Upper lobe of left lung (tissue), 6 donors: ENCODE measurements around the gene DENND1A. TPM values are rescaled to one million over a fixed set of nuclear protein-coding genes. Genes with fewer than 3 reads are reported as not detected.

Experiments
- ATAC-seq, 2 donors: fragments of 200-7000 bp; cut with Tn5 transposase; one replicate each; pipeline ENCODE4 v1.9.1; 2022; ENCODE audit warnings: mild to moderate bottlenecking in 2 of 2, moderate library complexity in 2 of 2; ENCODE audit not compliant: low FRiP score in 2 of 2
- DNase-seq, 2 donors: peaks; one replicate each; pipeline ENCODE4 v3.0.0-alpha.2; 2019 to 2020
- H3K27ac ChIP-seq, 4 donors: fragments of 200-600 bp; sonication (generic); one replicate each; pipeline ENCODE4 v1.5.1; 2016 to 2019
- H3K27me3 ChIP-seq, 4 donors: fragments of 200-600 bp; sonication (generic); one replicate each; pipeline ENCODE4 v1.5.1; 2017 to 2019
- H3K36me3 ChIP-seq, 4 donors: fragments of 200-600 bp; sonication (generic); one replicate each; pipeline ENCODE4 v1.5.1; 2016 to 2019
- H3K4me1 ChIP-seq, 4 donors: fragments of 200-600 bp; sonication (generic); one replicate each; pipeline ENCODE4 v1.5.1; 2018 to 2019
- H3K4me3 ChIP-seq, 4 donors: fragments of 200-600 bp; sonication (generic); one replicate each; pipeline ENCODE4 v1.5.1; 2017 to 2019; ENCODE audit warnings: mild to moderate bottlenecking in 2 of 4, moderate library complexity in 1 of 4
- H3K9me3 ChIP-seq, 4 donors: fragments of 200-600 bp; sonication (generic); one replicate each; pipeline ENCODE4 v1.5.1; 2018 to 2019
- EP300 ChIP-seq, 4 donors: sonication (generic); formaldehyde crosslinking; IDR thresholded peaks; one replicate each; pipeline ENCODE4 v1.5.1; 2017; ENCODE audit warnings: antibody characterized with exemption in 4 of 4, control low read depth in 2 of 4
- POLR2A ChIP-seq, 4 donors: fragments of 450-650 bp; IDR thresholded peaks; one replicate each; pipeline ENCODE4 v1.5.1; 2016 to 2017; ENCODE audit warnings: antibody characterized with exemption in 4 of 4, mild to moderate bottlenecking in 2 of 4
- POLR2AphosphoS5 ChIP-seq, 2 donors: sonication (generic); formaldehyde crosslinking; IDR thresholded peaks; one replicate each; pipeline ENCODE4 v1.5.1; 2017; ENCODE audit warnings: antibody characterized with exemption in 2 of 2
- WGBS, 2 donors: methylation state at CpG; one replicate each; pipeline ENCODE4 v1.1.5; 2017 to 2018; 5-methylcytosine and 5-hydroxymethylcytosine counted together
- total RNA-seq, 6 donors: library from RNA; depleted of rRNA in 4 of 6; stranded (reverse); fragments of >200 nt in 4 of 6; gene quantifications; one replicate each; pipeline versions ENCODE4 v1.1.0 to v1.2.1, GENCODE V29; 2016 to 2021
- TF ChIP-seq, protein P1 (sequence below), 6 experiments: fragments of 450-650 bp in 4 of 6; fragments of 200-600 bp in 2 of 6; sonication (generic) in 2 of 6; IDR thresholded peaks; one replicate each; pipeline ENCODE4 v1.5.1; 2016 to 2019; ENCODE audit warnings: antibody characterized with exemption in 6 of 6
- donor health status: DM: no; HTN: no; CAD: no; lungs with moderate emphysema.
- donor health status: DM: no; HTN: yes; CAD: no; lungs with severe emphysema.

The DENND1A gene
- total RNA-seq, 6 donors from 2014 or later = 9.8 to 46.1 (median 16.0) TPM

- ATAC-seq (no peak), DNase-seq (no peak)
- Histone ChIP-seq H3K27ac (no peak overlapping the region), H3K4me3 (no peak overlapping the region), H3K36me3 (no peaks in the 10 kb centered on the region), H3K27me3 (no peaks in the 10 kb centered on the region), H3K9me3 (no peaks in the 10 kb centered on the region), H3K4me1 (peaks cover 0 to 13% (median 4%) of the 10 kb centered on the region in 4 donors)
- TF ChIP-seq POLR2A (IDR thresholded peaks at IDR 0.05) (no peak), EP300 (IDR thresholded peaks at IDR 0.05) (no peak)
- WGBS, 2 donors = 67 to 76% methylated on average over 4 of the region's 4 CpGs
Observed at GRCh38 chr9:123353041-123353440, 576.9 kb downstream of the DENND1A start.

- TF ChIP-seq, protein P1, sequence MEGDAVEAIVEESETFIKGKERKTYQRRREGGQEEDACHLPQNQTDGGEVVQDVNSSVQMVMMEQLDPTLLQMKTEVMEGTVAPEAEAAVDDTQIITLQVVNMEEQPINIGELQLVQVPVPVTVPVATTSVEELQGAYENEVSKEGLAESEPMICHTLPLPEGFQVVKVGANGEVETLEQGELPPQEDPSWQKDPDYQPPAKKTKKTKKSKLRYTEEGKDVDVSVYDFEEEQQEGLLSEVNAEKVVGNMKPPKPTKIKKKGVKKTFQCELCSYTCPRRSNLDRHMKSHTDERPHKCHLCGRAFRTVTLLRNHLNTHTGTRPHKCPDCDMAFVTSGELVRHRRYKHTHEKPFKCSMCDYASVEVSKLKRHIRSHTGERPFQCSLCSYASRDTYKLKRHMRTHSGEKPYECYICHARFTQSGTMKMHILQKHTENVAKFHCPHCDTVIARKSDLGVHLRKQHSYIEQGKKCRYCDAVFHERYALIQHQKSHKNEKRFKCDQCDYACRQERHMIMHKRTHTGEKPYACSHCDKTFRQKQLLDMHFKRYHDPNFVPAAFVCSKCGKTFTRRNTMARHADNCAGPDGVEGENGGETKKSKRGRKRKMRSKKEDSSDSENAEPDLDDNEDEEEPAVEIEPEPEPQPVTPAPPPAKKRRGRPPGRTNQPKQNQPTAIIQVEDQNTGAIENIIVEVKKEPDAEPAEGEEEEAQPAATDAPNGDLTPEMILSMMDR (IDR thresholded peaks at IDR 0.05) = no peak
- TF ChIP-seq POLR2A (IDR thresholded peaks at IDR 0.05) (no peak), POLR2AphosphoS5 (IDR thresholded peaks at IDR 0.05) (no peak), EP300 (IDR thresholded peaks at IDR 0.05) (no peak)
- H3K4me3 ChIP-seq = no peak overlapping the region
- H3K27ac ChIP-seq = no peak overlapping the region
- no peaks in the 10 kb centered on the region for H3K9me3 ChIP-seq
- WGBS, 2 donors = 70 to 71% methylated on average over 8 of the region's 8 CpGs
- ATAC-seq = no peak
- no peaks in the 10 kb centered on the region for H3K27me3 ChIP-seq
- H3K4me1 ChIP-seq = peaks cover 0 to 13% (median 4%) of the 10 kb centered on the region in 4 donors
- no peaks in the 10 kb centered on the region for H3K36me3 ChIP-seq
- DNase-seq = no peak
Observed at GRCh38 chr9:123350590-123351310, 579.2 kb downstream of the DENND1A start.

DNA sequence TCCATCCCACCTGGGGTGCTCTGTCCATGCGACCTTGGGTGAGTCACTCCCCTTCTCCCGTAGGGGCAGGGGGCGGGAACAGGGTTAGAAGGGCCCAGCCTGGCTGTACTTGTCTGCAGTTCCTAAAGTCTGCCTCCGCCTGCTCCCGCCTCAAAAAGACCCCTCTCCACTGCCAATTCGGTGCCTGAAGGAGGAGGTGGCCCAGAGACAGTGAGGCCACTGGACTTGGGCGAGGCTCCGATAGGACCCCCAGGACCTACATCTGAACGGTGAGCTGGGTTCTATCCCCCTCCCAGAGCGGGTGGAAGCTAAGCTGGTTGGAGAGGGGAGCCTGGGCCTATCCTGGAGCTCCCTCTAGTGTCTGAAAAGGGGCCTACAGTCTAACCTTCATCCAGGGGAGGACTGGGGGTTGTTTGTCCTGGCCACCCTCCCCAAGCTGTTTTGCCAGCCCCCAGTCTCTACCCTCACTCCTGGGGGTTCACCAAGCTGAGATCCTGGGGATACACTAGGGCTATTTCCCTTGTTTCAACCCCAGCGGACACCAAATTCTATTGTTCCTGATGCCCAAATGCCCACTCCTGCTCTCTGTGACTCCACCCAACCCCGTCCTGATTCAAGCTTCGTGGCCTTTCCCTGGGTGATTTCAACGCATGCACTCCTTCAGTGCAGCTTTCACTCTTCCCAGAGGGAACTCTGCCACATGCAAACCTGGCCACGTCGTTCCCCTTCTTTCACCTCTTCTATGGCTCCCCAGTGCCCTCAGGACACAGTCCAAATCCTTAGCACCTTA lies 580.0 kb downstream of the DENND1A start:
- Histone ChIP-seq H3K4me3 (no peak overlapping the region), H3K27ac (no peak overlapping the region), H3K36me3 (no peaks in the 10 kb centered on the region), H3K27me3 (no peaks in the 10 kb centered on the region), H3K4me1 (peaks cover 0 to 13% (median 4%) of the 10 kb centered on the region in 4 donors), H3K9me3 (no peaks in the 10 kb centered on the region)
- peak; percentile 76 to 84 for ATAC-seq
- 24 to 40% methylated on average over 6 to 16 of the region's 16 CpGs for WGBS, 2 donors
- no peak for TF ChIP-seq POLR2AphosphoS5 (IDR thresholded peaks at IDR 0.05)
- TF ChIP-seq, protein P1 (IDR thresholded peaks at IDR 0.05) = peak; percentile 77 to 92 (median 90)
- peak in 1 of 2 donors; percentile 35 for DNase-seq

- Histone ChIP-seq H3K4me3 (no peak overlapping the region), H3K9me3 (no peaks in the 10 kb centered on the region), H3K36me3 (no peaks in the 10 kb centered on the region), H3K27me3 (no peaks in the 10 kb centered on the region), H3K27ac (no peak overlapping the region), H3K4me1 (peaks cover 0 to 7% (median 2%) of the 10 kb centered on the region in 4 donors)
- no peak for DNase-seq
- 46 to 55% methylated on average over 3 of the region's 3 CpGs for WGBS, 2 donors
- TF ChIP-seq EP300 (IDR thresholded peaks at IDR 0.05) (no peak), POLR2A (IDR thresholded peaks at IDR 0.05) (no peak), POLR2AphosphoS5 (IDR thresholded peaks at IDR 0.05) (no peak)
- TF ChIP-seq, protein P1 (IDR thresholded peaks at IDR 0.05) = no peak
- ATAC-seq = no peak
Observed at GRCh38 chr9:123349033-123349432, 580.9 kb downstream of the DENND1A start.

DNA sequence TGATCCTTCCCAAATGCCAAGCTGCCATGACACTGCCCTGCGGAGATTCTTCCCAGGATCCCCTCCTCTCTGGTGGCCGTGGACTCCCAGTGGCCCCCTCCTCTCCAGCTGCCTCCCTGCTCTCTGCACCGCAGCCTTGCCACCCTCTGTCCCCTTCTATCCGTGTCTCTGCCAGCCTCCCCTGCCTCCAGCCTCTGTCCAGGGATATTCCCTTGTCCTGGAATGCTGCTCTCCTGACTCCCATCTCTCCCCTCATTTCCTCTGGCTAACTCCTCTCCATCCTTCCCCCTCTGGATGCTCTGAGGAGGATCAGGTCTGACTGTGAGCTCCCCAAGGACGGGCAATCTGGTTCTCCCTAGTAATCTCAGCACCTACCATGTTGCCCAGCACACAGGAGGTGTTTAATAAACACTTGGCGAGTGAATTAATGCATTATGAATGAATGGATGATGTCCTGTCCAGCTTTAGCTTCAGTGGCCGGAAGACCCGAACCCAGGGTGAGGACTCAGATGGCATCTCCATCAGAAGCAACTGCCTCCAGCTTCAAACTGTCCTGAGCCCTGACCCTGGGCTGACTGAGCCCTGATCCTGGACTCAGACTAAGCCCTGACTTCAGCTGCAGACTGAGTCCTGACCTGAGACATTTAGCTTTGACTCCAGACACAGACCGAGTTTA lies 581.5 kb downstream of the DENND1A start:
- Histone ChIP-seq H3K27me3 (no peaks in the 10 kb centered on the region), H3K4me1 (peaks cover 0 to 4% (median 0%) of the 10 kb centered on the region in 4 donors), H3K9me3 (no peaks in the 10 kb centered on the region), H3K36me3 (no peaks in the 10 kb centered on the region), H3K27ac (no peak overlapping the region), H3K4me3 (no peak overlapping the region)
- TF ChIP-seq POLR2AphosphoS5 (IDR thresholded peaks at IDR 0.05) = no peak
- TF ChIP-seq POLR2A (IDR thresholded peaks at IDR 0.05) = no peak
- TF ChIP-seq EP300 (IDR thresholded peaks at IDR 0.05) = no peak
- TF ChIP-seq, protein P1 (IDR thresholded peaks at IDR 0.05) = no peak
- DNase-seq (no peak), ATAC-seq (no peak)
- 64 to 72% methylated on average over 5 to 9 of the region's 9 CpGs for WGBS, 2 donors
